Activated T-cell treated with anti-CD3 and anti-CD28 coated beads for 24 hours (primary cell): ENCODE results near the gene UBL5.

ENCODE experiments used
- DNase-seq: peaks from one replicate; pipeline ENCODE4 v3.0.0-alpha.2; 2020; ENCODE audit warnings: low read depth

The UBL5 gene

GRCh38 chr19:9854282-9854846 lies 26.6 kb downstream of the UBL5 start:
- no peak for DNase-seq

- DNase-seq, result no peak
These were observed 28.9 kb downstream of the UBL5 start for GRCh38 chr19:9856609-9857008.

GRCh38 chr19:9857076-9857721 lies 29.5 kb downstream of the UBL5 start:
- DNase-seq, result no peak

- no peak for DNase-seq
These were observed 30.4 kb downstream of the UBL5 start for GRCh38 chr19:9857920-9858746.

- DNase-seq, result no peak
These were observed 31.0 kb downstream of the UBL5 start for GRCh38 chr19:9858766-9859165.

GRCh38 chr19:9860407-9860806 lies 32.7 kb downstream of the UBL5 start:
- no peak for DNase-seq

GRCh38 chr19:9861503-9861902 lies 33.8 kb downstream of the UBL5 start:
- no peak for DNase-seq

GRCh38 chr19:9862938-9863337 lies 35.2 kb downstream of the UBL5 start:
- DNase-seq, result no peak

- no peak for DNase-seq
These were observed 36.0 kb downstream of the UBL5 start for GRCh38 chr19:9863759-9864158.

- DNase-seq, result no peak
These were observed 38.2 kb downstream of the UBL5 start for GRCh38 chr19:9865732-9866501.

GRCh38 chr19:9868983-9869617 lies 41.4 kb downstream of the UBL5 start:
- no peak for DNase-seq

GRCh38 chr19:9871626-9872338 lies 44.1 kb downstream of the UBL5 start:
- no peak for DNase-seq

- DNase-seq, result no peak
These were observed 45.0 kb downstream of the UBL5 start for GRCh38 chr19:9872618-9873242.

GRCh38 chr19:9875031-9875627 lies 47.4 kb downstream of the UBL5 start:
- no peak for DNase-seq

GRCh38 chr19:9875796-9876195 lies 48.1 kb downstream of the UBL5 start:
- DNase-seq, result no peak

- DNase-seq, result no peak
These were observed 50.2 kb downstream of the UBL5 start for GRCh38 chr19:9877780-9878510.

GRCh38 chr19:9878511-9879196 lies 50.9 kb downstream of the UBL5 start:
- no peak for DNase-seq
